Stimulated activated effector memory CD8-positive, alpha-beta T cell treated with anti-CD3 and anti-CD28 coated beads, Interleukin-12 subunit alpha, Interleukin-12 subunit beta, amount 100 ng/mL, for 72 hours (primary cell): Measurements from ENCODE around the gene OR8G1.
A peak's percentile ranks its signal among the peaks of the same experiment; 100 is the strongest.

Source experiments
- ATAC-seq: fragments of 150-1000 bp; cut with Tn5 transposase; 2 replicates; pipeline ENCODE4 v1.10.0; 2021
- DNase-seq, 2 donors: peaks; one replicate each; pipeline ENCODE4 v3.0.0; 2021 to 2022; ENCODE audit warnings: low spot score in 2 of 2
- H3K27ac Mint-ChIP-seq: one replicate; pipeline ENCODE4 v1.8.0; 2022; ENCODE audit warnings: mild to moderate bottlenecking, mixed read lengths
- H3K36me3 Mint-ChIP-seq: one replicate; pipeline ENCODE4 v1.8.0; 2022; ENCODE audit warnings: mild to moderate bottlenecking, mixed read lengths
- H3K4me1 Mint-ChIP-seq: one replicate; pipeline ENCODE4 v1.8.0; 2022; ENCODE audit warnings: mixed read lengths
- H3K4me3 Mint-ChIP-seq: one replicate; pipeline ENCODE4 v1.8.0; 2022; ENCODE audit warnings: mild to moderate bottlenecking, mixed read lengths
- H3K9me3 Mint-ChIP-seq: one replicate; pipeline ENCODE4 v1.8.0; 2022; ENCODE audit warnings: mixed read lengths

Gene OR8G1, protein sequence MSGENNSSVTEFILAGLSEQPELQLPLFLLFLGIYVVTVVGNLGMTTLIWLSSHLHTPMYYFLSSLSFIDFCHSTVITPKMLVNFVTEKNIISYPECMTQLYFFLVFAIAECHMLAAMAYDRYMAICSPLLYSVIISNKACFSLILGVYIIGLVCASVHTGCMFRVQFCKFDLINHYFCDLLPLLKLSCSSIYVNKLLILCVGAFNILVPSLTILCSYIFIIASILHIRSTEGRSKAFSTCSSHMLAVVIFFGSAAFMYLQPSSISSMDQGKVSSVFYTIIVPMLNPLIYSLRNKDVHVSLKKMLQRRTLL

DNA sequence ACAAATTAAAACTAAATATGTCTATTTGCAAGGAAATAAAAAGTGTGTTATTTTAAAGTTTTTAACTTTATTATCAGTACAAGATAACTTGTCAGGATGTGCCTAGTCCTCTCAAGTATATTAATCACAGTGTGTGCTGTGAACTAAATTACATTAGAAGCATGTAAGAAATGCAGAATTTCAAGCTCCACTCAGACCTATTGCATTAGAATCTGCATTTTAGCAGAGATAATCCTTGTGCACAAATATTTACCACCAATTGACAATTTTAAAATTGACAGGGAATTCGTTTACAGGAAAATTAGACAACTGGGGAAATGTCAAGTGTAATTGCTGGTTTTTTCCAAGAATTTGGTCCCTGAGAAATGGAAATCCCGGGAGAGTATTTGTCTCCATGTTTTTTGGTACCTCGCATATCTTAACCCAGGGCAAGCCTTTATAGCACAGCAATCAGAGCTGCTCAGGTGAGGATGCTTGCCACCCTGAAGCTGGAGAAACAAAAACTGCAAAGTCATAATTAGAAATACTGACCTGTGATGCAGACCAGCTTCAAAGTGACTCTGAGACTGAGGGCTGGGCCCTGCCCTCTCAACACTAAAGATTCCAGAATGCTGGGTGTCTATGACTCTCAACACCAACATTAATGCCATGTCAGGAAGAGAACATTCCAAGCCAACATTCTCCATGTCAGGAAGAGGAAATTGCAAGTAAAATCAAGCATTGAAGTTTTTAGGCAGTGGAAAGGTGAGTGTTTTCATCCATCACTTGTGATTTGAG lies at the start of gene OR8G1:
Gene OR8G1, plus strand, starts transcription at position 475 of the 777 bp plus-strand sequence. CDS start 8,581 bp downstream, outside the sequence.
- Mint-ChIP-seq H3K4me3 (no peak within 1 kb of the TSS), H3K36me3 (no peaks in the 10 kb centered on the region), H3K4me1 (no peaks in the 10 kb centered on the region), H3K9me3 (peaks cover 5% of the 10 kb centered on the region), H3K27ac (no peak within 1 kb of the TSS)
- DNase-seq (no peak), ATAC-seq (no peak)

DNA sequence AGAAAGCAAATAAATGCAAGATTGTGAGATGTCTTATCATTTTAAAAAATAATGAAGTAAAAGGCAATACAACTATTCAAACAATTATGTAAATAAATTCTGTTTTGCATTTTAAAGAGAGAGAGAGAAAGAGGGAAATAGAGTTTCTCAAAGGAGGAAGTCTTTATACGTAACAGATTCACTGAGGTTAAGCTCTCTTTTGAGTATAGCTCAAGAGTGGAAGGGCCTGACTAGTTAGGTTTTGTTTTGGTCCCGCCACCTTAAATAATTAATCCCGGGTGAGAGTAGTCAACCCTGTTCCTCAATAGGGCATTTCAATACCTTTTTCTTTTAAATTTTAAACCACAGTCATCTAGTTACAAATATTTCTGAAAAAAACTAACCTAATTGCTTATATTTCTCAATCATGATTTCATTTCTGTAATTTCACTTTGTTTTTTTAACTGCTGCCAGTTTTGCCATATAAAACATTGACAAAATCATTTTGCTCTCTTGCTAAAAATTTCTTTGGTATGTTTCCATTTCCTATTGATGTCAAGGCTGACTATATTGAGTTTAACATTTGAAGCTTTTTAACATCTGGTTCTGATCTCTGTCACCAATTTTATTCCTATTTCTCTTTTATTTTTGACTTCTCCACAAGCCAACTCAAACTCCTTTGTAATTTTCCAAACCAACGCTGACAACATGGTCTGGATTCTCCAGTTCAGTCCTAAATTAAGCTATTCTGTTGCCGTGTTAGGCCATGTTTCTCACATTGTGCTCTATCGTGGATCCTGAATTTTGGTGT lies 47.5 kb upstream of the OR8G1 start:
- H3K4me1 Mint-ChIP-seq: no peaks in the 10 kb centered on the region
- H3K36me3 Mint-ChIP-seq: no peaks in the 10 kb centered on the region
- no peaks in the 10 kb centered on the region for H3K9me3 Mint-ChIP-seq
- no peak overlapping the region for H3K4me3 Mint-ChIP-seq
- DNase-seq (no peak), ATAC-seq (no peak)
- H3K27ac Mint-ChIP-seq: no peak overlapping the region

DNA sequence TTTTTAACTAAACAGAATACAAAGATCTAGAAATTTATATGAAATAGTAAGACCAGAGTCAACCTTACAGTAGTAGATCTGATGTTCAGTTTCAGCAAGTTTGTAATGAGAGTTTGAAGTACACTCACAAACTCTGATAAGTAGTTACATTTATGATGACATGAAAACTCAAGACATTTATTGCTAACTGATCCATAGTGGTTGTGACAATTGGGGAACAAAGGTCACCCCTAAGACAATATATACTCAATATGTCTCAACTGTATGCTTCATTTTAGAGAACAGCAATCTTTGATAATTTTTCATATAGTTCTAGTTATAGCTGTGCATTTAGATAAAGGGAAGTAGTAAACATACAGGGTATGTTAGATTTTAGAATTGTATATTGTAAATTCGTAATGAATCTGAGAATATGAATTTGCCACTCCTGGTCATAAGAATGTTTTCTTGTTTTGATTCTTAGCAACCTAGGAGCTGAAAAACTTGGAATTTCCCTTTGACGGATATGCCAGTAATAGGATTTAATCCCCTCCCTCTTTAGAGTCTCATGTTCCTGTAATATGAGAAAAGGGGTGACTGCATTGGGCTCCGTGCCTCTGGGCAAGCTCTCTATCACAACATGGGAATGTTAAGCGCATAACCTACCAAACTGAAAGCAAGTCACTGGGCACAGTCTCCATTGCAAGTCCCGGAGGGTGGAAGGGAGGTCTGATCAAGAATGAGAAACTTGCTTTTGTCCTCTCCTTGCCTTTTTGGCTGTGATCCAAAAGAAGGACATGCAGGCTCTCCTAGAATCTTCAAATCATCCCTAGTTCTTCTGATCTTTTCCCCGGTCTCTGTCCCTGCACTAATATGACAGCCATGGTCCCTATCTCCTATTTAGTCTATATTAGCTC lies 46.4 kb upstream of the OR8G1 start:
- Mint-ChIP-seq H3K4me1 (no peaks in the 10 kb centered on the region), H3K9me3 (no peaks in the 10 kb centered on the region)
- DNase-seq: no peak

DNA sequence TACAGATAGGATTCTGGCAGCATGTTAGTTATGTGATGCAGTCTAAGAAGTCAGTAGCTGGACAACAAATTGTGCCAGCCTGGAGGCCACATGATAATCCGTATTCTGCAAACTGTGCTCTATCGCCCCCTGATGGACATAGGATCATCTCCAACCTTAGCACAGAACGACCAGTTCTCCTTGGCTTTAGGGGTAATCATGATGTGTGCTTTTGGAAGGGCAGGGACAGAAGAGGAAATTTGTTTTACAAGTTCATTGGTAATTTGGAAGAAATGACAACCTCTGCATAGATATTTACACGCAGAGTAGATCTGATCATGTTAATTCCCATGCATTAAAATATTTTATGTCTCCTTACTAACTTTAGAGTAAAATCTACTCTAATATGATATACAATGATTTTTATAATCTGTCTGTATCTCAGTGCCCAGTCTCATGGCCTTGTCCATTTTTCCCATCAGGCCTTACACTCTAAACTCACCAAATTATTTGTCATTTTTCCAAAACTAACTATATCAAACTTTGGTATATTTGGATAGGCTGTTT lies 45.6 kb upstream of the OR8G1 start:
- DNase-seq (peak in 1 of 2 donors; percentile 54), ATAC-seq (peak; percentile 71)

More for the DNA sequence above, 46.4 kb upstream of the OR8G1 start:
- no peaks in the 10 kb centered on the region for H3K36me3 Mint-ChIP-seq
- ATAC-seq: no peak
- no peak overlapping the region for H3K4me3 Mint-ChIP-seq
- H3K27ac Mint-ChIP-seq: no peak overlapping the region

DNA sequence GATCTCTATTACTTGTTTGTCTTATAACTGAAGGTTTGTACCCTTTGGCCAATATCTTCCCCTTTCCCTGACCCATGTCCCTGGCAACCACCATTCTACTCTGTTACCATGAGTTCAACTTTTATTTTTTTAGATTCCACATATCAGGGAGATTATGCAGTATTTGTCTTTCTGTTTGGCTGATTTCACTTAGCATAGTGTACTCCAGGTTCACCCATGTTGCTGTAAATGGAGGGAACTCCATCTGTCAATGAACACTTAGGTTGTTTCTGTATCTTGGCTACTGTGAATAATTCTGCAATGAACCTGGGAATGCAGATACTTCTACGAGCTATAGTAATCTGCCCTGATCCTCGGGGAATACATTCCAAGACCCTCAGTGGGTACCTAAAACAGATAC lies 42.9 kb upstream of the OR8G1 start:
- Mint-ChIP-seq H3K4me3 (no peak overlapping the region), H3K36me3 (no peaks in the 10 kb centered on the region), H3K27ac (no peak overlapping the region), H3K9me3 (no peaks in the 10 kb centered on the region), H3K4me1 (no peaks in the 10 kb centered on the region)
- no peak for DNase-seq
- no peak for ATAC-seq

More for the DNA sequence above, 45.6 kb upstream of the OR8G1 start:
- no peak overlapping the region for H3K4me3 Mint-ChIP-seq
- no peaks in the 10 kb centered on the region for H3K36me3 Mint-ChIP-seq
- H3K27ac Mint-ChIP-seq: no peak overlapping the region
- H3K9me3 Mint-ChIP-seq: no peaks in the 10 kb centered on the region
- no peaks in the 10 kb centered on the region for H3K4me1 Mint-ChIP-seq

DNA sequence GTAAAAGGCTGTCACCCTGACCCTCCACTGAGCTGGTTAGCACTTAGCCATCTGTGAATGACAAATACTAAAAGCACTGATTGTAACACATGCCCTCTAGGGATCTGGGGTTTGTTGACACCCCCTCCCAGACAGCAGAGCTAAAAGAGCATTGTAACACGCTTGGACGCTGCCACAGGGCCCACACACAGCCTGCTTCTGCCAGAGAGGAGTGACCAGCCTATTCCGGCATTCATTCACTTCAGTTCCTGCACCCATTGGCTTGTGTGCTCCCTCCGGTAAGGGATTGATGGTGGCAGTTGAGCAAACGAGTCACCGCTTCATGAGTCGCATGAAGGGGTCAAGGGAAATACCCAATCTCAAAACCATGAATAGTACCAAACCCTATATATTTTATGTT lies 42.0 kb upstream of the OR8G1 start:
- DNase-seq (no peak), ATAC-seq (no peak)
- no peaks in the 10 kb centered on the region for H3K4me1 Mint-ChIP-seq
- H3K9me3 Mint-ChIP-seq: no peaks in the 10 kb centered on the region
- no peak overlapping the region for H3K4me3 Mint-ChIP-seq
- no peaks in the 10 kb centered on the region for H3K36me3 Mint-ChIP-seq
- H3K27ac Mint-ChIP-seq: no peak overlapping the region

DNA sequence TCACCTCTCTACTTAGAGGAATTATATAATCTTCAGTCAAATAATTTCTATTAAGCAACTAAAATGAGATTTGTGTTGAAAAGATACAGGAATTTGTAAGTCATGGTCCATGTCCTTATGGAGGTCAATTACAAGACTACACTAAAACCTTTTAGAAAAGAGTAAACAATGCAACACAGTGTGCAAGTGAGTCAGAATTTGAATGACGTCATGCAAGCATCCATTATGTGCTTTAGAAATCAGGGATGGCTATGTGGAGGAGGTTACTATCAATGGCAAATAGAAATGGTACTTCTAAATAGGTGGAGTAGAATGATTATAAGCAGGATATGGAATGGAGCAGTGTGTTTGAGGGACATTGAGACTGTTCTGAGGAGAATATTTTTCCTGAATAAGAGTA lies 41.2 kb upstream of the OR8G1 start:
- H3K9me3 Mint-ChIP-seq: no peaks in the 10 kb centered on the region
- no peaks in the 10 kb centered on the region for H3K4me1 Mint-ChIP-seq
- ATAC-seq: no peak
- no peak overlapping the region for H3K27ac Mint-ChIP-seq
- H3K36me3 Mint-ChIP-seq: no peaks in the 10 kb centered on the region
- no peak for DNase-seq
- no peak overlapping the region for H3K4me3 Mint-ChIP-seq

DNA sequence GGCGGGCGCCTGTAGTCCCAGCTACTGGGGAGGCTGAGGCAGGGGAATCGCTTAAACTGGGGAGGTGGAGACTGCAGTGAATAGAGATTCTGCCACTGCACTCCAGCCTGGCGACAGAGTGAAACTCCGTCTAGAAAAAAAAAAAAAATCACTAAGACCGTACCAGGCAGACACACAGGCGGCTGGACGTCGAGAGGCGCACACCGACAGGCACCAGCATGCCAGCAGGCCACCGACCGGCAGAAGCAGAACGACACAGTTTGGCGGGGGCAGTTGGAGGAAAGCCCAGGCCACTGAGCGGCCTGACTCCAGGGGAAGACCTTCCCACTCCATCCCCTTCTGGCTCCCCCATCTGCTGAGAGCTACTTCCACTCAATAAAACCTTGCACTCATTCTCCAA lies 40.2 kb upstream of the OR8G1 start:
- DNase-seq (no peak), ATAC-seq (no peak)
- Mint-ChIP-seq H3K36me3 (no peaks in the 10 kb centered on the region), H3K9me3 (no peaks in the 10 kb centered on the region), H3K4me3 (no peak overlapping the region), H3K27ac (no peak overlapping the region), H3K4me1 (no peaks in the 10 kb centered on the region)

DNA sequence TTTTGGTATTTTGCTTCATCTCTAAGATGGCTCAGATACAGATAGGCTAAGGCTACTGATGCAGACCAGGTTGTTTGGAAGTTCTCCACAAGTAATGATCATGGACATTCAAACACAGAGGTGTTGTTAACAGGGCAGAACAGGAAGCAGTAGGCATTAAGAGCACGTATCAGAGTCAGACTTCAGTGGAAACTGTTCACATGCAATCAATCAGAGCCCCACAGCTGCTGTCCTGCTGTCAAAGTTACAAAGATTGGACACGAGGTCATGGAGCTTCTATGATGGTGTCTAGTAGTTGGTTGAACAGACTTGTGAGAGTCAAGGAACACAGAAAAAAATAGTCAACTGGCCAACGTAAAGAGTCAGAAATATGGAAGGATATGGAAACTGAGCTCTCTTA lies 37.9 kb upstream of the OR8G1 start:
- no peaks in the 10 kb centered on the region for H3K36me3 Mint-ChIP-seq
- DNase-seq: no peak
- ATAC-seq: no peak
- H3K4me3 Mint-ChIP-seq: no peak overlapping the region
- no peak overlapping the region for H3K27ac Mint-ChIP-seq
- no peaks in the 10 kb centered on the region for H3K9me3 Mint-ChIP-seq
- no peaks in the 10 kb centered on the region for H3K4me1 Mint-ChIP-seq

DNA sequence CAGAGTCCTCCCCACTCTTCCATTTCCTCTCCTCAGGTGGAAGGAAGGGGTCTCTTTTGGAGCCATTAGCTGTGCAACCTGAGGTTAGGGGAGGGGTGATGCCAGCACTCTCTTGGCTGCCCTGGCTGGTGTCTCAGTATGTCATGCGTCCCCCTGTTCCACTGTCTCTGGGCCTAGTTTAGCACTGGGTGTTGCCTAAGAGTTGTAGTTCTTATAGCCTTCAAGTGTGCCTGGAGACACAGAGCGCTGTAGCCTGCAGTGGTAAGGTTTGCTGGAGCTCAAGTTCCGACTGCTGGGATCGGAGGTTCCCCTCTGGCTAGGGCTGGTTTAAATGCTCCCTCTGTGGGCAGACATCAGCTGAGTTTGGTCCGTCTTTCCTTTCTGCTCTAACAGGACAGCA lies 36.9 kb upstream of the OR8G1 start:
- ATAC-seq (peak; percentile 42), DNase-seq (no peak)
- no peaks in the 10 kb centered on the region for H3K9me3 Mint-ChIP-seq
- no peak overlapping the region for H3K4me3 Mint-ChIP-seq
- H3K36me3 Mint-ChIP-seq: no peaks in the 10 kb centered on the region
- no peak overlapping the region for H3K27ac Mint-ChIP-seq
- no peaks in the 10 kb centered on the region for H3K4me1 Mint-ChIP-seq

DNA sequence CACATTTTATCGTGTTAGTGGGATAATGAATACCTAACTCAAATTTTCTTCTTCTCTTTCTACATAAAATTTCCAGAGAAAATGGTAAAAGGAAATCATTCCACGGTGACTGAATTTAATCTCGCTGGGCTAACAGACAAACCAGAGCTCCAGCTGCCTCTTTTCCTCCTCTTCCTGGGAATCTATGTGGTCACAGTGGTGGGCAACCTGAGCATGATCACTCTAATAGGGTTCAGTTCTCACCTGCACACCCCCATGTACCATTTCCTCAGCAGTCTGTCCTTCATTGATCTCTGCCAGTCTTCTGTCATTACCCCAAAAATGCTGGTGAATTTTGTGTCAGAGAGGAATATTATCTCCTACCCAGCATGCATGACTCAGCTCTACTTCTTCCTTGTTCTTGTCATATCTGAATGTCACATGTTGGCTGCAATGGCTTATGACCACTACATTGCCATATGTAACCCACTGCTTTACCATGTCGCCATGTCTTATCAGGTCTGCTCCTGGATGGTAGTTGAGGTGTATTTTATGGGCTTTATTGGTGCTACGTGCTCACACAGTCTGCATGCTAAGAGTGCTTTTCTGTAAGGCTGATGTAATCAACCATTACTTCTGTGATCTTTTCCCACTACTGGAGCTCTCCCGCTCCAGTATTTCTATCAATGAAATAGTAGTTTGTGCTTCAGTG lies 33.6 kb upstream of the OR8G1 start:
- H3K27ac Mint-ChIP-seq: no peak overlapping the region
- no peak overlapping the region for H3K4me3 Mint-ChIP-seq
- no peaks in the 10 kb centered on the region for H3K4me1 Mint-ChIP-seq
- no peaks in the 10 kb centered on the region for H3K9me3 Mint-ChIP-seq
- ATAC-seq: no peak
- no peak for DNase-seq
- H3K36me3 Mint-ChIP-seq: no peaks in the 10 kb centered on the region

DNA sequence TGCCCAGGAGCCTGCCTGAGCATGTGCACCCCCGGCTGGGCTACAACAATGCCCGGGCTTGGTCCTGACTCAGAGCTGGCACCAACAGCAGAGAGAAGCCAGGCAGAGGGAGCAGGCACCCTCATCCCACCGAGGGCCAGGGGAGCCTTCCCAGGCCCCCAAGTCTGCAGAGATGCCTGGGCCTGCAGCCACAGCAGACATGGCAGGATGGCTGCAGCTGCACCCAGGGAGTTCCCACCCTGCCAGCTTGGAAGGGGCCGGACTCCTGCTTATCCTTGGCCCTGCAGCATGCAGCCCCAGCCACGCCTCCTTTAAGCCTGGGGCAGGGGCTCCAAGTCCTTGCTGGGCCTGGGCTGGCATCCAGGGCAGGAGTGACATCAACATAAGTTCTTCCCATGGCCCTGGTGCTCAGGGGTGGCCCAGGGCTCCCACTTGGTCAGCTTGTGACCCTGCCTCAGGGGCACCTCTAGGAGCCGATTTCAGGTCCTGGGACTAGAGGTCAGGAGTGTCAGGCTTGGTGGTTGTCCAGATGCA lies 31.0 kb upstream of the OR8G1 start:
- no peaks in the 10 kb centered on the region for H3K9me3 Mint-ChIP-seq
- no peaks in the 10 kb centered on the region for H3K36me3 Mint-ChIP-seq
- ATAC-seq: peak; percentile 25
- no peaks in the 10 kb centered on the region for H3K4me1 Mint-ChIP-seq
- no peak for DNase-seq
- H3K4me3 Mint-ChIP-seq: no peak overlapping the region
- H3K27ac Mint-ChIP-seq: no peak overlapping the region

DNA sequence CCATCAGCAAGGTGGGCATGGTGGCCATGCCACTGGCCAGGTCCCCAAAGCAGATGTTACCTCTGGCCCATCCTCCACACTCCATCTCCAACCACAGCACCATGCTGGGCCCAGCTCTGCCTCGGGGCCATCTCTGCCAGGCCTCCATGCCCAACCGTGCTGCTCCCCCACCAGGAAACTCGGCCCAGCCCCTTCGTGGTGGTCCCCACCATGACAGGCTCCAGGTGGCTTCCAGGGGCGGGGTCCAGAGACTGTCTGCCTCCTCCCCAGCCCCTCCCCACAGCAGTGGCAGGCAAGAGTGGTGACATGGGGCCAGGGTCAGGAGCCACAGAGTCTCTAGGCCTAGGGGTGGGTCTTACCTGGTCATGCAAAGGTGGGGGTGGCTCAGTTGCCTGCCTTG lies 30.5 kb upstream of the OR8G1 start:
- H3K36me3 Mint-ChIP-seq: no peaks in the 10 kb centered on the region
- no peaks in the 10 kb centered on the region for H3K4me1 Mint-ChIP-seq
- DNase-seq: no peak
- H3K9me3 Mint-ChIP-seq: no peaks in the 10 kb centered on the region
- no peak overlapping the region for H3K4me3 Mint-ChIP-seq
- H3K27ac Mint-ChIP-seq: no peak overlapping the region
- peak; percentile 31 for ATAC-seq

DNA sequence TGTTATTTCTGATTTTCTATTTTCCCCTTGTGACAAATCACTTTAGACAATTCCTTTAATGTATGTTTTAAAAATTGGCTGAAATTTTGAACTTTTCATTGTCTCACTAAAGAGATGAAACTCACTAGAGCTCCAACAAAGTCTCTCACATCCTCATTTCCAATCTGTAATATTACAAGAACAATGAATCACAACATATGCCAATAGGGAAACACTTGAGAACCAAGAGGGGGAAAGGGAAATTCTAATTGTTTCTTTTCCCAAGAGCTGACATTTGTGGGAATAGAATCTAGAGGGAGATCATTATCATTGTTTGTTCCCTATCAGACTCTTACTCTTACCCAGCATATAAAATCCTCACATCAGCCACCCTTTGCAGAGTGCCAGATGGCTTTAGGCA lies 29.6 kb upstream of the OR8G1 start:
- Mint-ChIP-seq H3K36me3 (no peaks in the 10 kb centered on the region), H3K27ac (no peak overlapping the region), H3K4me3 (no peak overlapping the region), H3K9me3 (no peaks in the 10 kb centered on the region), H3K4me1 (no peaks in the 10 kb centered on the region)
- ATAC-seq (no peak), DNase-seq (no peak)
